Cerebellar cortex (tissue), 1 donor: ENCODE results near the gene TRIM10.
A peak's percentile ranks its signal among the peaks of the same experiment; 100 is the strongest.
"Not testable (repeated sequence)": the region's sequence is repeated elsewhere in the genome, so short reads cannot be mapped to it uniquely, and the experiment has no call there.

ENCODE experiments used
- DNase-seq: peaks from one replicate; pipeline ENCODE4 v3.0.0-alpha.2; 2015; ENCODE audit warnings: low spot score

The TRIM10 gene

GRCh38 chr6:30154061-30154460 is 7.0 kb downstream of the TRIM10 start:
- DNase-seq = no peak

GRCh38 chr6:30152910-30153610 is 8.0 kb downstream of the TRIM10 start:
- no peak for DNase-seq

DNA sequence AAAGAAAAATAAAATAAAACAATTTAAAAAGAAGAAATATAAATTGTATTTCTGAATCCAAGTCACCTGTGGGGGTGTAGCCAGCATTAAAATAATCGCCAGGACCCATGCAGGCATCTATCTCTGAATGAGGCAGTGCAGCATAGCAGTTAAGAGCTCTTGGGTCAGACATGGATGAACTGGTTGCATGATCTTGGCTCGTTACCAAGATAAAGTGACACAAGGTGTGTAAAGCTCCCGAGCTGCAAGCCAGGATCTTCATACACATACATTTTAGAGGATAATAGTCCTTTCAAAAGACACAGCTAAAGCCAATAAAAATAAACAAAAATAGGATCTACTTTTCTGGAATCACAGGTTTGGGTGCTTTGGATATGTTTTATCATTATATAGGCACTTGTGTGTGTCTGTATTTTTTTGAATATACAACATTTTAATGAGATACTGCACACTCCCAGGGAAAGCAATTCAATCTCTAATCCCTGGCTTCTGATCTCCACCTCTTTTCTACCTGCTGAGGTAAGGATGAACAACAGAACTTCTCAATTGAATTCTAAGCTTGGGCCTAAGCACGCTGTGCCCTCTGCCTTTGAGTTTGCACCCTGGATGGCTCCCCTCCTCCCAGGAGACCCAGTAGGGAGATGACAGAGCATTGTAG is 8.9 kb downstream of the TRIM10 start:
- no peak for DNase-seq

DNA sequence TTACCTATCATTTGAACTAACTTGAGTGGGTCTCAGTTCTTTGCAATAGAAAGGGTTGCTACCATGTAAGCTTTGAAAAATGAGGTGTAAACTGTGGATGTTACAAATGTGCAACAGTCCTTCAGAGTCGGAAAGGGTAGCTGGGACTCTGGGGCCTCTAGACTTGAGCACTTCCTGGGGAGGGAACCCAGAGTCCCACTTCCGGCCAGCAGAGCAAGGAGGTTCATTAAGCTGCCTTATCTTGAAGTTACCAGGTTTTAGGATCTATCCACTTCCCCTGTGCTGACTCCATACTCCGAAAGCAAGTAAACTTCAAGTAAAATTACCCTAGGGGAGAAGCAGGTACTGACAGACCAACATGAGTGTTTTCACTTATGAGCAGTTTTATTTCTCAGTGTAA is 9.4 kb downstream of the TRIM10 start:
- no peak for DNase-seq

DNA sequence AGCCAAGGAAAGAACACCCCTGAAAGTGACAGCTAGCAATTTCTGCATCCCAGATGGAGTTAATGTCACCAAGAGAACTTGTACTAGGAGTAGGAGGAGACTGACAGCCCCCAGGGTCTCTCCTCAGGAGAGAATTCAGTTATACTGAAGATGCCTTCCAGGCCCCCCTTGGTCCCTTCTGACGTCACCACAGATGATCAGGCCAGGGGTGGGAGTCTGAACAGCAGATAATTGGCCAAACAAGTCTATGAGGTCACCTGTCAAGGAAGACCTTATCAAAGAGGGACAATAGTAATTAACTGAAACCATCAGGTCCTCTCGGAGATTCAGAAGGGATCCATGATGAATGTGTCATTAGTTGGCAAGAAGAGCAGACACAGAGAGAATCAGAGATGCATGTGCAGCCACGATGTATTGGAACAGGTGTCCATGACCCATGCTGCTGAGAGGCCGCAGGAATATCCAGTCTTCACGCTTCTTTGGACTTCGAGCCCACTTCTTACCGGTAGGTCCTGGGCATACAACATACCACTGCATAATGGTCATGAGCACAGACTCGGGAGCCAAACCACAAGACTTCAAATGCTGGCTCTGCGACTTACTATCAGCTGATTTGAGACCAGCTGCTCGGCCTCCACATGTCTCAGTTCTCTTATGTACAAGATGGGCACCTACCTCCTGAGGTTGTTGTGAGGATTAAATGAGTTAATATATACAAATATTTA is 10.2 kb downstream of the TRIM10 start:
- DNase-seq = no peak

DNA sequence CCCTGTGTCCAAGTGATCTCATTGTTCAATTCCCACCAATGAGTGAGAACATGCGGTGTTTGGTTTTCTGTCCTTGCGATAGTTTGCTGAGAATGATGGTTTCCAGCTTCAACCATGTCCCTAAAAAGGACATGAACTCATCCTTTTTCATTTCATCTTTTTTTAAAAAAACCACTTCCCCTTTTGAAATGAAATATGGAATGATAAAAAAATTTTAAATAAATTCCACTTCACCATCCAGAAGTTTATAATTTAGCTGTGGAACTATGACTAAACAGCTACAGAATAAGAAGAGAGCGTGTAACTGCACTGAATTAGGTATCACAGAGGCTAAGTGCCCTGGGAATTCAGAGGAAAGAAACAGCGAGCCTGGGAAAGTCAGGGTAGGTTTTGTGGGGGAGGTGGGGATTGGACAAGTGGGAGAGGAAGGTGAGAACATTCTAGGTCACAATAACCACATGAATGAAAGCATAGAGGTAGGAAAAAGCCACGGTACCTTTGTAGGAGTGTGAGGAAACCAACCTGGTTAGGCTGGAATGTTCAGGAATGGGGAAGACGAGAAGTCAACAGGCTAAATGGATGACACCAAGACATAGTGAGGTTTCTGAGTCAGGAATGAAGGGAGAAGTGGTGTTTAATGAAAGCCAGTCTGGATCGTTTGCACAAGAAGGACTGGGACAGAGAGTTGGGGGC is 11.0 kb downstream of the TRIM10 start:
- no peak for DNase-seq

DNA sequence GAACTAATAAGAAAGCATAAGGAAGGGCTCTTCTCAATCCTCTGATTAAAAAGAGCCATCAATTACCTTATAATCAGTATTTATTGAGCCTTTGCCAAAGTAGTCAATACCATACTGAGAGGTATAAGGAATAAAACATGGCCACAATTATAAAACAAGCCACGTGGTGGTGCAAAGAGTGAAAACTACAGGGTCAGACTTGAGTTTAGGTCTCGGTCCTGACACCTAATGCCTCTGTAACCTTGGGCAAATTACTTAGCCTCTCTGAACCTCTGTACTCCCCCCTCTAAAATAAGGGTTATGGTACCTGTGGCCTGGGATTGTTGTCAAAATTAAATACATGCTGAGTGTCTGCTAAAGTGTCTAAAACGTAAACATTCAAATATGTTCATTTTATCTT is 11.8 kb downstream of the TRIM10 start:
- no peak for DNase-seq

DNA sequence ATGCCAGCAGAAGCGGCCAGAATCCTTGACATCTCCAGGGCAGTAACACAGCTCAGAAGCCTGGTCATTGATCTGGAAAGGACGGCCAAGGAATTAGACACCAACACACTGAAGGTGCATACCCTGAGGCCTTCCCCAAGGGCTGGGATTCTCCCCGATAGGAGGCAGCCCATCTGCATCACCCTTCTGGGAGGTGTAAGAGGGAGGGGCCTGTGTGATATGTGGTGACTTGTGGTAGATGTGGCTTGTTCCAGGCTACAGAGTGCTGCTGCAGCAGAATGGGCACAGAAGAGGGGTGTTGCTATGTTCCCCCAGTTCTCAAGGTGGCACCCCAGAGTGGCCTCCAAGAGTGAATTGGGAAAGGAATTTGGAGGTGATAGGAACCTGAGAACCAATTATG is 13.9 kb downstream of the TRIM10 start:
- no peak for DNase-seq

GRCh38 chr6:30145818-30146217 is 15.2 kb downstream of the TRIM10 start:
- DNase-seq = no peak

- DNase-seq = no peak
Measured at GRCh38 chr6:30144811-30145210, 16.2 kb downstream of the TRIM10 start.

GRCh38 chr6:30143780-30144179 is 17.2 kb downstream of the TRIM10 start:
- DNase-seq = no peak

- no peak for DNase-seq
Measured at GRCh38 chr6:30142665-30143064, 18.3 kb downstream of the TRIM10 start.

GRCh38 chr6:30140240-30140639 is 20.8 kb downstream of the TRIM10 start:
- DNase-seq = not testable (repeated sequence)

DNA sequence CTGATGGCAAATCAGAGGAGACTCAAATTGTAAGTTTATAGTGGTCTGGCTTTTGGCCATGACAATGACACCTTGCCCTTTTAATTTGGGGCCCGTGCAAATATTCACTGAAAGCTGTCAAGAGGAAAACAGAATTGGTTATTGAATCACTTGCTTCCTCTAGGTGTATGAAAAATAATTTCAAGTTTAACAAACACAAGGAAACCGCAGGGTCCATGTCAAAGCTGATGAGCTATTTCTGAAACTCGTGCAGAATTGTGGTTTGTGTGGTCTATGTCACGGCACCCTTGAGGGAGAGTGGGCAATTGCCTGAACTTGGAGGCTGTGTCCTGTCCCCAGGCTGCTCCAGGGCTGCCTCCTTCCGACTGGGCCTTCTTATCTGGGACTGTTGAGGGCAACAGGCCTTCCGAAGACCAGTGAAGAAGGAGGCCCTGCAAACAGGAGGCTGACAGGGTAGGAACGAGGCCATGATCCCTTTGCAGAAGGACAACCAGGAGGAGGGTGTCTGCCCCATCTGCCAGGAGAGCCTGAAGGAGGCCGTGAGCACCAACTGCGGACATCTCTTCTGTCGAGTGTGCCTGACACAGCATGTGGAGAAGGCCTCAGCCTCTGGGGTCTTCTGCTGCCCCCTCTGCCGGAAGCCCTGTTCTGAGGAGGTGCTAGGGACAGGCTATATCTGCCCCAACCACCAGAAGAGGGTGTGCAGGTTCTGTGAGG is 24.3 kb downstream of the TRIM10 start:
- no peak for DNase-seq

GRCh38 chr6:30135757-30136156 is 25.3 kb downstream of the TRIM10 start, which contains the start of gene TRIM40:
TRIM40 (plus strand) TSS chr6:30136140; CDS start chr6:30137037, 897 bp downstream.
- DNase-seq = no peak

DNA sequence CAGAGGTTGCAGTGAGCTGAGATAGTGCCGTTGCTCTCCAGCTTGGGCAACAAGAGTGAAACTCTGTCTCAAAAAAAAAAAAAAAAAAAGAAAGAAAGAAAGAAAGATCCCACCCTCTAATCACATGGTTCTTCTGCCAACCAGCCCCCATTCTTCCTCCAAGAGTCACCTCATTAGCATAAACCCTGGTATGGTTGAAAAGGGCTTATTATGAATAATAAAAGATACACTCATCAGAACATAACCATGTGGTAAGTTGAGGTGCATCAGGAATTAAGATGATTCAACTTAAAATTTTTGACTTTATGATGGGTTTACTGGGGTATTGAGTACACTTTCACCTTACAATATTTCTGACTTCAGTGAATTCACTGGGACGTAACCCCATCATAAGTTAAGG is 25.9 kb downstream of the TRIM10 start:
- DNase-seq = no peak

DNA sequence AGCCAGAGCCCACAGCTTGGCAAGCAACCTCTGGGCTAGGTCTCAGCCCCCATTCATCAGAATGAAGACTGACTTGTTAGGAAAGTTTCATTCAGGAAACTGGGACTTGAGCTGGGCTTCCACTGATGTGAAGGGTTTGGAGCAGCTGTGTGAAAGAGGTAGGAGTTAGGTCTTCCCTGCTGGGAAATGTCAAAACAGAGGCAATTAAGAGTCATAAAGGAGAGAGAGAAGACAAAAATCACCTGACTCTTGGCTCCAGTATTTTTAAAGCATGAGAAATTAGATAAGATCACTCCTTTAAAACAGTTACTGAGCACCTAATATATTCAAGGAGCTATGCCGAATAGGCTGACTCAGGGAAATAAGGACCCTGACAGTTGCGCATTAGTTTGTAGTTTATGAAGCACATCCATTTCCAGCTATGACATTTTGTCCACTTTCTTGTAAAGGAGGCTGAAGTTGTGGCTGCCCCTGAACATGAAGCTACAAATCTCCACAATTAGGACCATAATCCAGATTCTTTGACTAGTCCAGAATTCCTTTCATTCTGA is 29.0 kb downstream of the TRIM10 start:
- DNase-seq = no peak

GRCh38 chr6:30130887-30131862 is 29.8 kb downstream of the TRIM10 start:
- DNase-seq = peak; percentile 89

- no peak for DNase-seq
Measured at GRCh38 chr6:30130179-30130679, 30.8 kb downstream of the TRIM10 start.
